Peyer's patch (tissue), 4 donors: ENCODE measurements around the gene EP400.

ENCODE experiments used
- CTCF ChIP-seq, 6 experiments: fragments of 450-650 bp in 4 of 6; fragments of 200-600 bp in 2 of 6; sonication (generic) in 1 of 6; IDR thresholded peaks; one replicate each; pipeline ENCODE4 v1.5.1; 2017 to 2019; ENCODE audit warnings: antibody characterized with exemption in 6 of 6, mild to moderate bottlenecking in 3 of 6, moderate library complexity in 1 of 6
- POLR2A ChIP-seq, 2 donors: fragments of 450-650 bp; IDR thresholded peaks; one replicate each; pipeline ENCODE4 v1.5.1; 2017; ENCODE audit warnings: antibody characterized with exemption in 2 of 2, mild to moderate bottlenecking in 2 of 2, moderate library complexity in 2 of 2

DNA sequence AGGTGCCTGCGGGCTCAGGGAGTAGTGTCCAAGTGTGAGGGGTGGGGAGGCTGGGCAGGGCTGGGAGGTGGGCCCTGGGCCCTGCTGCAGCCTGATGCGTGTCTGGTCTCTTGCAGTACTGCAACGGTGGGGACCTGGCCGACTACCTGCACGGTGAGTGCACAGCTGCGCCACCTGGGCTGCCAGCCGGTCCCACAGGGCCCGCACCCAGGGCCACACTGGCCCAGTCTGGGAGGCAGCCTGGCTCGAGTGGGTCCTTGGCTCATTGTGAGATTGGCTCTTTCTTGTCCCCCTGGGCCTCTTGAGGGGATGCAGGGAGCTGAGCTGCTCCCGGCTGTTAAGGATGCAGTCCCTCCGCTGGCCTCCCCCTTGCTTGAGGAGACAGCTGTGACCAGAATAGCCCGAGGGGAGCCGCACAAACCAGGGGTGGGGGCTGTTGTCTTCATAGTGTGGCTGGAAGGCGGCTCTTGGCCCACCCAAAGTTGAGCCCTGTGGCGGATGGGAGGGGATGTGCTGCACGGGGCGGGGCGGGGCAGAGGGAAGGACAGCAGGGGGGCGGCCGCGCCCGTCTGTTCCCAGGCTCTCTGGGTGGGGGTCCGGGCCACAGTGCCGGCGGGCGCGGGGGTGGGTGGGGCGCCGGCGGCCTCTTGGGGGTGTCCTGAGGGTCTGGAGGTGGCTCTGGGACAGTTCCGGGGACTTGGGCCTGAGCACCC is 42.2 kb upstream of the EP400 start:
- TF ChIP-seq CTCF (IDR thresholded peaks at IDR 0.05), result no peak
- no peak for TF ChIP-seq POLR2A (IDR thresholded peaks at IDR 0.05)
